Panc1 (cell line): Measurements from ENCODE around the gene HCK. TPM values are rescaled to one million over a fixed set of nuclear protein-coding genes. Genes with fewer than 3 reads are reported as not detected.

Experiments used
- ATAC-seq: fragments of 200-7000 bp; cut with Tn5 transposase; 2 replicates; pipeline ENCODE4 v1.9.1; 2020; ENCODE audit warnings: mild to moderate bottlenecking, moderate library complexity
- BruUV-seq: library from RNA; stranded (reverse); fragments of 400-500 nt; replicated peaks from 2 replicates; lab custom pipeline; 2021; lab: Mats Ljungman, UMichigan
- CTCF ChIA-PET: fragments of 300-600 bp; sonication (Branson Sonifier 250); formaldehyde crosslinking; loops from one replicate; lab custom pipeline; 2022; ENCODE audit warnings: antibody characterized with exemption; lab: Charles Lee
- POLR2A ChIA-PET: fragments of 300-600 bp; sonication (Branson Sonifier 250); formaldehyde crosslinking; loops from one replicate; lab custom pipeline; 2022; ENCODE audit warnings: antibody characterized with exemption; lab: Charles Lee
- DNase-seq: peaks from one replicate; pipeline ENCODE4 v3.0.0-alpha.2; 2010; ENCODE audit warnings: low read depth, low spot score
- H3K27ac ChIP-seq: 2 replicates; pipeline ENCODE4 v1.5.1; 2011; ENCODE audit warnings: mild to moderate bottlenecking, low read length, inconsistent platforms
- H3K27me3 ChIP-seq: fragments of 200-500 bp; sonication (Bioruptor generic); 2 replicates; pipeline ENCODE4 v1.6.0; 2014; ENCODE audit warnings: low read length, inconsistent platforms; ENCODE audit not compliant: control insufficient read depth, insufficient read depth
- H3K36me3 ChIP-seq: fragments of 200-500 bp; sonication (Bioruptor generic); 2 replicates; pipeline ENCODE4 v1.5.1; 2014; ENCODE audit warnings: inconsistent platforms, mild to moderate bottlenecking, low read length, moderate library complexity; ENCODE audit not compliant: control insufficient read depth, insufficient read depth
- H3K4me1 ChIP-seq: 2 replicates; pipeline ENCODE4 v1.5.1; 2011; ENCODE audit warnings: inconsistent platforms, mild to moderate bottlenecking, low read length, moderate library complexity; ENCODE audit not compliant: control insufficient read depth, insufficient read depth
- H3K4me3 ChIP-seq, 2 experiments: 2 replicates each; pipeline ENCODE4 v1.5.1; 2011 to 2012; ENCODE audit warnings: low read depth in 2 of 2, low read length in 2 of 2, mild to moderate bottlenecking in 2 of 2, inconsistent platforms in 1 of 2, moderate library complexity in 1 of 2
- H3K9me3 ChIP-seq: fragments of 200-500 bp; sonication (Bioruptor generic); 2 replicates; pipeline ENCODE4 v1.5.1; 2014; ENCODE audit warnings: low read depth, mild to moderate bottlenecking, inconsistent platforms, low read length, moderate library complexity; ENCODE audit not compliant: control insufficient read depth, insufficient read depth
- CTCF ChIP-seq: fragments of 450-650 bp; IDR thresholded peaks from 2 replicates; pipeline ENCODE4 v1.5.1; 2017; ENCODE audit warnings: mild to moderate bottlenecking
- POLR2AphosphoS5 ChIP-seq: IDR thresholded peaks from 2 replicates; pipeline ENCODE4 v1.6.1; 2012; ENCODE audit warnings: mild to moderate bottlenecking, low read depth, low read length, moderate library complexity
- REST ChIP-seq, 2 experiments: IDR thresholded peaks; 2 replicates each; pipeline ENCODE4 v1.6.1; 2011 to 2012; ENCODE audit warnings: low read depth in 2 of 2, control low read depth in 1 of 2, low read length in 1 of 2, mild to moderate bottlenecking in 1 of 2, moderate library complexity in 1 of 2; ENCODE audit not compliant: insufficient read depth in 1 of 2
- SIN3A ChIP-seq: IDR thresholded peaks from 2 replicates; pipeline ENCODE4 v1.6.1; 2012; ENCODE audit warnings: low read depth, mild to moderate bottlenecking, low read length, moderate library complexity, borderline replicate concordance; ENCODE audit not compliant: insufficient read depth
- TCF7L2 ChIP-seq: IDR thresholded peaks from 2 replicates; pipeline ENCODE4 v1.6.1; 2011; ENCODE audit warnings: mild to moderate bottlenecking, low read depth, low read length, inconsistent platforms
- in situ Hi-C: cut with HindIII; loops from 2 replicates; pipeline ENCODE4 v1.10.0; 2016; ENCODE audit warnings: low sequenced_read_pairs, low pct_unique_long_range_greater_than_20kb
- intact Hi-C: fragments of 100-400 bp; cut with micrococcal nuclease; formaldehyde crosslinking; loops from one replicate; pipeline ENCODE4 v1.10.0; 2022; ENCODE audit not compliant: unreplicated experiment
- total RNA-seq: library from RNA; stranded (reverse); gene quantifications from one replicate; pipeline ENCODE4 v1.2.1, GENCODE V29; 2021; ENCODE audit not compliant: unreplicated experiment

HCK gene
- total RNA-seq, 1 experiment from 2014 or later, result 0.98 TPM

GRCh38 chr20:32036252-32036651 is 15.8 kb upstream of the HCK start:
- H3K27ac ChIP-seq, result peak overlapping the region; percentile 64; the same call in 1 of the 2 replicates
- ChIA-PET CTCF (interaction anchor here (0.6 to 2.8 kb wide), 2 partner anchors 55 to 184 kb away, joined by 4 to 13 read pairs; no protein-coding TSS in a partner anchor), POLR2A (interaction anchor here (0.7 kb wide), 1 partner anchor 185 kb away, joined by 3 read pairs; no protein-coding TSS in a partner anchor)
- H3K4me1 ChIP-seq, result peaks cover 4% of the 10 kb centered on the region; the same call in 1 of the 2 replicates
- H3K4me3 ChIP-seq, result no peak overlapping the region; a peak in 1 of 4 replicates
- no peaks in the 10 kb centered on the region; the same call in 1 of the 2 replicates for H3K27me3 ChIP-seq
- BruUV-seq, result no TSS peak
- TF ChIP-seq TCF7L2 (no peak), CTCF (no peak), SIN3A (no peak), POLR2AphosphoS5 (no peak), REST (IDR thresholded peaks at IDR 0.05; ENCODE audit: insufficient read depth in 1 of 2, low read depth in 2 of 2, low read length in 1 of 2) (no peak)
- no peaks in the 10 kb centered on the region for H3K36me3 ChIP-seq
- DNase-seq (no peak), ATAC-seq (no peak)
- intact Hi-C loops, result loop anchor here (5.0 kb wide), 2 partner anchors 36 to 56 kb away; no protein-coding TSS in a partner anchor
- in situ Hi-C loops, result no loop called here
- no peaks in the 10 kb centered on the region for H3K9me3 ChIP-seq

GRCh38 chr20:32036716-32037485 is 15.1 kb upstream of the HCK start:
- H3K4me3 ChIP-seq, result peak overlapping the region in 1 of 2 experiments; percentile 5; a peak in 1 of 4 replicates
- peak overlapping the region; percentile 64; the same call in 1 of the 2 replicates for H3K27ac ChIP-seq
- ATAC-seq (no peak), DNase-seq (no peak)
- intact Hi-C loops, result loop anchor here (5.0 kb wide), 2 partner anchors 35 to 55 kb away; no protein-coding TSS in a partner anchor
- in situ Hi-C loops, result no loop called here
- BruUV-seq, result no TSS peak
- no peaks in the 10 kb centered on the region for H3K9me3 ChIP-seq
- H3K36me3 ChIP-seq, result no peaks in the 10 kb centered on the region
- H3K27me3 ChIP-seq, result no peaks in the 10 kb centered on the region; the same call in 1 of the 2 replicates
- CTCF ChIA-PET, result interaction anchor here (0.6 to 2.8 kb wide), 3 partner anchors 55 to 214 kb away, joined by 4 to 13 read pairs (median 4); no protein-coding TSS in a partner anchor
- peaks cover under 1% of the 10 kb centered on the region; the same call in 1 of the 2 replicates for H3K4me1 ChIP-seq
- POLR2A ChIA-PET, result interaction anchor here (0.7 kb wide), 1 partner anchor 185 kb away, joined by 3 read pairs; no protein-coding TSS in a partner anchor
- TF ChIP-seq CTCF (no peak), REST (IDR thresholded peaks at IDR 0.05; ENCODE audit: insufficient read depth in 1 of 2, low read depth in 2 of 2, low read length in 1 of 2) (no peak)
